WTC11 (cell line): ENCODE measurements around the gene ZNF593. TPM values are rescaled to one million over a fixed set of nuclear protein-coding genes. Genes with fewer than 3 reads are reported as not detected.

Experiments
- ATAC-seq: fragments of 200-7000 bp; cut with Tn5 transposase; 2 replicates; pipeline ENCODE4 v1.10.0; 2021; ENCODE audit warnings: mild to moderate bottlenecking, moderate library complexity
- CTCF ChIA-PET: fragments of 300-600 bp; sonication (Branson Sonifier 250); formaldehyde crosslinking; loops from one replicate; lab custom pipeline; 2021; ENCODE audit warnings: antibody characterized with exemption; lab: Charles Lee
- POLR2A ChIA-PET: fragments of 350-600 bp; sonication (Branson Sonifier 250); formaldehyde crosslinking; loops from one replicate; lab custom pipeline; 2021; ENCODE audit warnings: antibody characterized with exemption; lab: Charles Lee
- DNase-seq: peaks from one replicate; pipeline ENCODE4 v3.0.0; 2021; ENCODE audit warnings: low spot score
- H3K27ac Mint-ChIP-seq: 2 replicates; pipeline ENCODE4 v1.8.0; 2021; ENCODE audit warnings: mixed read lengths
- H3K27me3 Mint-ChIP-seq: 2 replicates; pipeline ENCODE4 v1.8.0; 2021; ENCODE audit warnings: low read depth, mild to moderate bottlenecking, moderate library complexity, mixed read lengths
- H3K36me3 Mint-ChIP-seq: 2 replicates; pipeline ENCODE4 v1.8.0; 2021; ENCODE audit warnings: mixed read lengths
- H3K4me1 Mint-ChIP-seq: 2 replicates; pipeline ENCODE4 v1.8.0; 2022; ENCODE audit warnings: mixed read lengths
- H3K4me3 Mint-ChIP-seq: 2 replicates; pipeline ENCODE4 v1.8.0; 2021; ENCODE audit warnings: mild to moderate bottlenecking, moderate library complexity, mixed read lengths
- H3K9me3 Mint-ChIP-seq: 2 replicates; pipeline ENCODE4 v1.8.0; 2021; ENCODE audit warnings: mixed read lengths
- CTCF ChIP-seq: fragments of 200-600 bp; IDR thresholded peaks from 2 replicates; pipeline ENCODE4 v1.8.0; 2022; ENCODE audit warnings: antibody characterized with exemption
- FOXJ3 ChIP-seq: sonication (generic); formaldehyde crosslinking; IDR thresholded peaks from 2 replicates; pipeline ENCODE4 v1.9.0; 2021; ENCODE audit warnings: missing genetic modification reagents, mild to moderate bottlenecking, borderline replicate concordance
- GRHL2 ChIP-seq: fragments of 250-450 bp; sonication (Bioruptor Pico); IDR thresholded peaks from 2 replicates; pipeline ENCODE4 v1.8.0; 2022; ENCODE audit warnings: mild to moderate bottlenecking, moderate library complexity; ENCODE audit not compliant: insufficient replicate concordance, severe bottlenecking
- JAZF1 ChIP-seq: fragments of 250-450 bp; sonication (Bioruptor Pico); IDR thresholded peaks from 2 replicates; pipeline ENCODE4 v1.9.0; 2021; ENCODE audit warnings: moderate library complexity, mild to moderate bottlenecking, inconsistent platforms
- MYBL2 ChIP-seq: sonication (generic); formaldehyde crosslinking; IDR thresholded peaks from 2 replicates; pipeline ENCODE4 v1.8.1; 2023; ENCODE audit warnings: mild to moderate bottlenecking, moderate library complexity, missing genetic modification reagents
- NFE2L1 ChIP-seq: sonication (generic); formaldehyde crosslinking; IDR thresholded peaks from 2 replicates; pipeline ENCODE4 v1.8.1; 2023; ENCODE audit warnings: missing genetic modification reagents
- SMAD4 ChIP-seq: sonication (generic); formaldehyde crosslinking; IDR thresholded peaks from 2 replicates; pipeline ENCODE4 v1.8.0; 2022; ENCODE audit warnings: mild to moderate bottlenecking, missing genetic modification reagents
- SOX15 ChIP-seq: fragments of 250-450 bp; sonication (Bioruptor Pico); IDR thresholded peaks from 2 replicates; pipeline ENCODE4 v1.9.0; 2021; ENCODE audit warnings: mild to moderate bottlenecking
- TEAD4 ChIP-seq: sonication (generic); formaldehyde crosslinking; IDR thresholded peaks from 2 replicates; pipeline ENCODE4 v1.8.0; 2022; ENCODE audit warnings: mild to moderate bottlenecking, missing genetic modification reagents
- ZMAT4 ChIP-seq: fragments of 250-450 bp; sonication (Bioruptor Pico); IDR thresholded peaks from 2 replicates; pipeline ENCODE4 v1.9.0; 2021; ENCODE audit warnings: mild to moderate bottlenecking
- total RNA-seq: library from RNA; stranded (reverse); gene quantifications from 3 replicates; pipeline ENCODE4 v1.2.3, GENCODE V29; 2021
- TF ChIP-seq, protein P1 (sequence below): sonication (generic); formaldehyde crosslinking; IDR thresholded peaks from 2 replicates; pipeline ENCODE4 v1.8.0; 2022; ENCODE audit warnings: missing genetic modification reagents
- TF ChIP-seq, protein P2 (sequence below): sonication (generic); formaldehyde crosslinking; conservative IDR thresholded peaks from 2 replicates; pipeline ENCODE4 v1.8.1; 2022; ENCODE audit warnings: mild to moderate bottlenecking, missing genetic modification reagents
- TF ChIP-seq, protein P3 (sequence below): sonication (generic); formaldehyde crosslinking; IDR thresholded peaks from 2 replicates; pipeline ENCODE4 v1.8.1; 2023; ENCODE audit warnings: mild to moderate bottlenecking, missing genetic modification reagents, moderate library complexity
- TF ChIP-seq, protein P4 (sequence below): sonication (generic); formaldehyde crosslinking; IDR thresholded peaks from 2 replicates; pipeline ENCODE4 v1.8.1; 2023; ENCODE audit warnings: mild to moderate bottlenecking, missing genetic modification reagents

Gene ZNF593
- total RNA-seq, 1 experiment from 2014 or later: 49.1 TPM

DNA sequence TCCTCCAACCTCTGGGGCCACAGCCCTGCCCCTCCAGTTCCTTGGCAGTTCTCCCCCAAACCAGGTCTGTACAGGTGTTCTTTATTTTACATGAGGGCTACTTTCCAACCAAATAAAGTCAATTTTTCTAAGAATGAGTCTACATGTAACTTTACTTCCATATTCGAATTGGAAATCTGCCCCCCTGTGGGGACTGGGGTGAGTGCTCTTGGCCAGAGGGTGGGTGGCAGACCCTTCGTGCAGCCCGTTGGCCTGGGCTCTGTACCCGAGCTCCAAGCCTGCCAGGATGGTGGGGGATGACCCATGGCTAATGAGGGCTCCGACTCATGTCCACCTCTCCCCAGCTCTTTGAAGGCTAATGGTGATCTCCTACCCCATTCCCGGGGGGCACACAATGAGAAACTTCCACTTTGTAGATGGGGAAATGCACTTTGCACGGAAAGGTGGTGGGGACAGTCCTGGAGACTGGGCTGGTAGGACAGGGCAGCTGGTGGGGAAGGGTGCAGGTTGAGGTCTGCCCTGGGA is 20.1 kb downstream of the ZNF593 start:
- Mint-ChIP-seq H3K4me3 (no peak overlapping the region), H3K9me3 (no peaks in the 10 kb centered on the region)
- POLR2A ChIA-PET: interaction anchor here (0.6 to 1.9 kb wide), 6 partner anchors 11 to 89 kb away, joined by 3 to 9 read pairs (median 4); partner anchors contain the start of genes CEP85 and ZNF593

More for the DNA sequence above, 20.1 kb downstream of the ZNF593 start:
- CTCF ChIA-PET: interaction anchor here (0.5 to 5.9 kb wide), 54 partner anchors 9 to 636 kb away, joined by 3 to 165 read pairs (median 5); partner anchors contain the start of genes C1orf232, CD52, CEP85 and CNKSR1
- DNase-seq: no peak
- H3K4me1 Mint-ChIP-seq: peaks cover 17% of the 10 kb centered on the region
- peaks cover 3% of the 10 kb centered on the region; the same call in 1 of the 2 replicates for H3K36me3 Mint-ChIP-seq
- TF ChIP-seq MYBL2 (CRISPR knock-in tag) (no peak), CTCF (no peak; the same call in 1 of the 2 replicates), NFE2L1 (CRISPR knock-in tag) (no peak), SOX15 (no peak), GRHL2 (CRISPR knock-in tag) (no peak), TEAD4 (no peak), FOXJ3 (CRISPR knock-in tag) (no peak), JAZF1 (CRISPR knock-in tag) (no peak), SMAD4 (CRISPR knock-in tag) (no peak), ZMAT4 (CRISPR knock-in tag) (no peak)
- TF ChIP-seq, protein P1, sequence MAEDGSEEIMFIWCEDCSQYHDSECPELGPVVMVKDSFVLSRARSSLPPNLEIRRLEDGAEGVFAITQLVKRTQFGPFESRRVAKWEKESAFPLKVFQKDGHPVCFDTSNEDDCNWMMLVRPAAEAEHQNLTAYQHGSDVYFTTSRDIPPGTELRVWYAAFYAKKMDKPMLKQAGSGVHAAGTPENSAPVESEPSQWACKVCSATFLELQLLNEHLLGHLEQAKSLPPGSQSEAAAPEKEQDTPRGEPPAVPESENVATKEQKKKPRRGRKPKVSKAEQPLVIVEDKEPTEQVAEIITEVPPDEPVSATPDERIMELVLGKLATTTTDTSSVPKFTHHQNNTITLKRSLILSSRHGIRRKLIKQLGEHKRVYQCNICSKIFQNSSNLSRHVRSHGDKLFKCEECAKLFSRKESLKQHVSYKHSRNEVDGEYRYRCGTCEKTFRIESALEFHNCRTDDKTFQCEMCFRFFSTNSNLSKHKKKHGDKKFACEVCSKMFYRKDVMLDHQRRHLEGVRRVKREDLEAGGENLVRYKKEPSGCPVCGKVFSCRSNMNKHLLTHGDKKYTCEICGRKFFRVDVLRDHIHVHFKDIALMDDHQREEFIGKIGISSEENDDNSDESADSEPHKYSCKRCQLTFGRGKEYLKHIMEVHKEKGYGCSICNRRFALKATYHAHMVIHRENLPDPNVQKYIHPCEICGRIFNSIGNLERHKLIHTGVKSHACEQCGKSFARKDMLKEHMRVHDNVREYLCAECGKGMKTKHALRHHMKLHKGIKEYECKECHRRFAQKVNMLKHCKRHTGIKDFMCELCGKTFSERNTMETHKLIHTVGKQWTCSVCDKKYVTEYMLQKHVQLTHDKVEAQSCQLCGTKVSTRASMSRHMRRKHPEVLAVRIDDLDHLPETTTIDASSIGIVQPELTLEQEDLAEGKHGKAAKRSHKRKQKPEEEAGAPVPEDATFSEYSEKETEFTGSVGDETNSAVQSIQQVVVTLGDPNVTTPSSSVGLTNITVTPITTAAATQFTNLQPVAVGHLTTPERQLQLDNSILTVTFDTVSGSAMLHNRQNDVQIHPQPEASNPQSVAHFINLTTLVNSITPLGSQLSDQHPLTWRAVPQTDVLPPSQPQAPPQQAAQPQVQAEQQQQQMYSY (CRISPR knock-in tag): no peak
- TF ChIP-seq, protein P2, sequence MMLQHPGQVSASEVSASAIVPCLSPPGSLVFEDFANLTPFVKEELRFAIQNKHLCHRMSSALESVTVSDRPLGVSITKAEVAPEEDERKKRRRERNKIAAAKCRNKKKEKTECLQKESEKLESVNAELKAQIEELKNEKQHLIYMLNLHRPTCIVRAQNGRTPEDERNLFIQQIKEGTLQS (CRISPR knock-in tag): no peak
- TF ChIP-seq, protein P3, sequence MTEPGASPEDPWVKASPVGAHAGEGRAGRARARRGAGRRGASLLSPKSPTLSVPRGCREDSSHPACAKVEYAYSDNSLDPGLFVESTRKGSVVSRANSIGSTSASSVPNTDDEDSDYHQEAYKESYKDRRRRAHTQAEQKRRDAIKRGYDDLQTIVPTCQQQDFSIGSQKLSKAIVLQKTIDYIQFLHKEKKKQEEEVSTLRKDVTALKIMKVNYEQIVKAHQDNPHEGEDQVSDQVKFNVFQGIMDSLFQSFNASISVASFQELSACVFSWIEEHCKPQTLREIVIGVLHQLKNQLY: no peak
- TF ChIP-seq, protein P4, sequence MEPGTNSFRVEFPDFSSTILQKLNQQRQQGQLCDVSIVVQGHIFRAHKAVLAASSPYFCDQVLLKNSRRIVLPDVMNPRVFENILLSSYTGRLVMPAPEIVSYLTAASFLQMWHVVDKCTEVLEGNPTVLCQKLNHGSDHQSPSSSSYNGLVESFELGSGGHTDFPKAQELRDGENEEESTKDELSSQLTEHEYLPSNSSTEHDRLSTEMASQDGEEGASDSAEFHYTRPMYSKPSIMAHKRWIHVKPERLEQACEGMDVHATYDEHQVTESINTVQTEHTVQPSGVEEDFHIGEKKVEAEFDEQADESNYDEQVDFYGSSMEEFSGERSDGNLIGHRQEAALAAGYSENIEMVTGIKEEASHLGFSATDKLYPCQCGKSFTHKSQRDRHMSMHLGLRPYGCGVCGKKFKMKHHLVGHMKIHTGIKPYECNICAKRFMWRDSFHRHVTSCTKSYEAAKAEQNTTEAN (CRISPR knock-in tag): no peak
- no peaks in the 10 kb centered on the region; the same call in 1 of the 2 replicates for H3K27me3 Mint-ChIP-seq
- ATAC-seq: no peak
- H3K27ac Mint-ChIP-seq: no peak overlapping the region
